Measurements from ENCODE around the gene LAMA2. TPM values are rescaled to one million over a fixed set of nuclear protein-coding genes. Genes with fewer than 3 reads are reported as not detected.

Gene LAMA2
- total RNA-seq, 1 experiment from 2014 or later = 1.3 TPM

DNA sequence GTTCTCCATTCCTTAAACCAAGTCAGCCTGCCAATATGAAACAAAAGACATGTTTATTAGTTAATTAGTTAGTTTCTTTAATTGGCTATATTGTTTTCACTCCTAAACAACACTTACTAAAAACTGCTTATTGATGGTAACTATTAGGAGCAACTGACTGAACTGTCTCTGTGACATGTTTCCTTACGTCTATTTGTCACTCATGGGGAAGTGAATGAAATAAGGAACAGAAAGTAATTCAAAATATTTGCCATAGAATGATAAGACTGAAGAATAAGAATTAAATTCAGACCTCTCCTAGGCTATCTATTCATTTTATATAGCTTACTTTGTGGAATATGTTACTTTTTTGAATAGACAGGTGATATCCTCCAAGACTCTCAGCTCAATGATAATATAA lies 217.2 kb downstream of the LAMA2 start:
- DNase-seq (ENCODE audit: low read depth, low spot score) = no peak
- in situ Hi-C loops (cut with HindIII; ENCODE audit: low pct_unique_long_range_greater_than_20kb, low sequenced_read_pairs) = no loop called here

DNA sequence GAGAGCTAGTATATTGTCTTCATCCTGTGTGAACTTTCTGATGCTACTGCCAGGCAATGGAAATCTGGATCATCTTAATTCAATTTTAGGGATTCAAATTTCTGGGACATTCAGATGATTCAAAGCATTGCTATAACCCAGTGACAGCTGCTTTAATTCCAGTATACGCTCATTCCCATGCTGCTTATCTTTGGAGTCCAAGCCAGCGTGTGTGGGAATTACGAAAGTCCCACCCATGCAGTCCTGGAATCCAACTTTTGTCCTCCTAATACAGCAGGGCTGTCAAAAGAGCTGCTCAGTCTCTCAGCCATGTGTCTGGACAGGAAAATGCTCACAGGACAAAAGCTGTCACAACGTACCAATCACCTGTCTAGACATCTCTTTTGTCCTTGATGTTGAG lies 219.8 kb downstream of the LAMA2 start:
- in situ Hi-C loops (cut with HindIII; ENCODE audit: low pct_unique_long_range_greater_than_20kb, low sequenced_read_pairs) = no loop called here
- no peak for DNase-seq (ENCODE audit: low read depth, low spot score)

DNA sequence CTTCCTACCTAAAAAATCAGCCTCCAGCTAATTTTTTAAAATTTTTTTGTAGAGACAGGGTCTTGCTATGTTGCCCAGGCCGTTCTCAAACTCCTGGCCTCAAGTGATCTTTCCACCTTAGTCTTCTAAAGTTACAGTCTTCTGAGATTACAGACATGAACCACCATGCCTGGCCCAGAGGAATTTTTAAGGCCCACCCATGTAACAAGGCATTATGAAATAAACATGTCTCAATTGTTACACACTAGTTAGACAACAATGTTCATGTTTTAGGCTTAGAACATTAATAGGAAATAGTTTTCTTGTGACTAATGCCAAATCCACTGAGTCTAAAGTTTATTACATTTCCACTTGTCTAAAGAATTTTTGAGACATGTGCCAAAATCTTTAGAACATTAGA lies 221.2 kb downstream of the LAMA2 start:
- DNase-seq (ENCODE audit: low read depth, low spot score) = no peak
- in situ Hi-C loops (cut with HindIII; ENCODE audit: low pct_unique_long_range_greater_than_20kb, low sequenced_read_pairs) = no loop called here

DNA sequence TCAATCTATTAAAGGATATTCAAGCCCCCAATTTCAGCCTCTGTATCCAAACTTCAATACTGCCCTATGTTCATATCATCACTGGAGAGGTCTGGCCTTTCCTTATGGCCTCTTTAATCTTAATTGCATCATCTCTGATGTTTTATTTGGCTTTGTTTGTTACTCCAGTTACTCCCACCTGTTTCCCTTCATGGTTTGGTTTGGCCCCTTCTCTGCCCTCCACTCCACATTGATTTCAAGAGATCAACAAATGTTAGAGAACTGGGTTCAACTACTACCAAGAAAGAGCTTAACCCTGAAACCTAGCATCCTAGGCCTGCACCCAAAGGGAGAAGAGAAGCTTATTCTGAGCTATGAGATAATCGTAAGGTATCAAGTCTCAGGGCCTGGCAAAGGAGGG lies 221.6 kb downstream of the LAMA2 start:
- in situ Hi-C loops (cut with HindIII; ENCODE audit: low pct_unique_long_range_greater_than_20kb, low sequenced_read_pairs) = no loop called here
- DNase-seq (ENCODE audit: low read depth, low spot score) = no peak

DNA sequence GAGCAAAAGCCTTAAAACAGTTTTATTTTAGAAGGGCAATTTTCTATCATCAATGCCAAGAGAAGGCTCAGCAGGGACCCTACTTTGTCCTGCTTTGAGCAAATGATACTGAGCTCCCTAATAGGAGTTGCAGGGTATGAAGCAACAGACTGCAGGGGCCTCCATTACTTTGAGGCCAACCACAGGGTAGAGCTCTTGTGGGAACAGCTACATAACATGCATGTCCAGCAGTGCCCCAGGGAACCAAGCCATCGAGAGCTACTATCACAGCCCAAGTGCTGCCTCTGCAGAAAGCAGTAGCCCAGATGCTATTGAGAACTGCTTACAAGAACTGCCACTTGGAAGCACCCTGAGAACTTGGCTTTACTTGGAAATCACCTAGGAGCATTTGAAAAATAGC lies 222.1 kb downstream of the LAMA2 start:
- DNase-seq (ENCODE audit: low read depth, low spot score) = no peak
- in situ Hi-C loops (cut with HindIII; ENCODE audit: low pct_unique_long_range_greater_than_20kb, low sequenced_read_pairs) = no loop called here

DNA sequence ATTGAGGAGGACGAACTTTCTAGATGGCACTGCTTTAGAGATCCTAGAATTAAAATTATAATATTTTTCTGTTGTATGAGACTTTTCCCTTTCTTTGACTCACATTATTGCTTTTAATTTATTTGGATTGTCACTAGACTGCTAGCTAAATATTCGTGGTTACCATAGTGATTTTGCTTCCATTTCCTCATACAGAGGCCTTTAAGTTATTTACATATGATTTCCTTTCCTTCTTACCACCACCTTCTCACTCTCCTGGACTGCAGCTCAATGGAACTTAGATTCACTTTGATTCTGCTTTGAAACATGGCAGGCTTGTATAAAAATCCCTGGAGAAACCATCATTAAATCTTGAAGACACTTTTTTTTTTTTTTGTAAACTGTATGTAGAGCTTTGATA lies 222.9 kb downstream of the LAMA2 start:
- in situ Hi-C loops (cut with HindIII; ENCODE audit: low pct_unique_long_range_greater_than_20kb, low sequenced_read_pairs) = no loop called here

DNA sequence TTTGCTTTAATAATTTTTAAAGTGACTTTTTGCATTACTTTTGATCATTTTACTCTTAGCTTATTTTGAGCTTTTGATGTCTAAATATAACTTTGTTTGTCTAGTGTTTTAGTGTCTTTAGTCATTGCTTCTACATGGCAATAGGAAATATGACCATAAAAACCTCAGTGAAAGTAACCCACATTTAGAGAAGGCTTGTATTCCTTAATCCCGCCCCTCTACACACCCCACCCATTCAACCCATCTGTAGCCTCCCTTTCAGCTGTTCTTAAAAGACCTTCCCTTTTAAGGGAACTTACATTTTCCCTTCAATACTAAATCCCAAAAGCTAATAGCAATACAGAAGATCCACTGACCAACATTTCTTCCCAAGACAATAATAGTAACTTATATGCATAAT lies 225.4 kb downstream of the LAMA2 start:
- DNase-seq (ENCODE audit: low read depth, low spot score) = no peak
- in situ Hi-C loops (cut with HindIII; ENCODE audit: low pct_unique_long_range_greater_than_20kb, low sequenced_read_pairs) = no loop called here

More for the DNA sequence above, 222.9 kb downstream of the LAMA2 start:
- DNase-seq (ENCODE audit: low read depth, low spot score) = no peak

DNA sequence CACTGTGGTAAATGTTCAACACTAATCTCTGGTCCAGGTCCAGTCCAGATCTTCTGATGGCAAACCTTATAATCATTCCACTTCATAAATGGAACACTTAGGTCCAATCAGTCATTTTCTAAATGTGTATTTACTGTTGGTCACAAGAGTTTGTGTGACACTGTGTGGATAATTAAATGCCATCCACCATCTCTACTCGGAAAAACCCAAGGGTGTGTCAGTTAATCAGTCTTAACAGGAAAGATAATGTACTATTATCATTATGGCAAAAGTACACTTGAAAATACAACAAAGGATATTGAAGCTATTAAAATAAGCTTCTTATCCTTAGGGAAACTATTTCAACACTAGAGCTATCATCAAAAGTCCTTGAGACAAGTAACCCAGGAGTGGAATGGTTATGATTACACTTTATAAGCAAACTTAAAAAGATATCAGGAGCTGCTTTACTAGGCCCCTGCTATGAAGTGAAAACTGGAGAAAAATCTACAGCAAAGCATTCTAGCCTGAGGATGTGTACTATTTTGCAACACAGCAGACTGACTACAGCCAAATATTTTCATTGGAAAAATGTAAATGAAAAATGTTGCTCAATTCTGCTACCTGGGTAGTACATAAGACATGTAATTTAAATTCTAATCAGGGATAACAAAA lies 227.9 kb downstream of the LAMA2 start:
- DNase-seq (ENCODE audit: low read depth, low spot score) = no peak
- in situ Hi-C loops (cut with HindIII; ENCODE audit: low pct_unique_long_range_greater_than_20kb, low sequenced_read_pairs) = no loop called here

DNA sequence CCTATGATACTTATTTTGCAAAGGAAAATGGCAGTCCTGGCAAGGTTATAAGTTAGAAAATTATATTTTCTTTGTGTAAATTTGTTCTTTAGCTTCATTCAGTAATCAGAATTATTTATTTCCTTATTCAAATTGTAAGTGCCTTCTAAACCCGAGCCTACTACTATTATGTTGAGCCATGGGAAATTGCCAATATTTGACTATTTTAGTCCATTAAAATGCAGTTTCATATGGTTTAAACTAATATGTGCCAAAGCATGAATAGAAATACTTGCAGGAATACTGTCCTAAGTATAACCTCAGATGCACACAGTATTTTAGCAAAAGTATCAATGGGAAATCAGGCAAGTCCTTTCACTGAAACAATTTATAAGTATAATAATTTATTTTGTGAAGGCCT lies 228.4 kb downstream of the LAMA2 start:
- in situ Hi-C loops (cut with HindIII; ENCODE audit: low pct_unique_long_range_greater_than_20kb, low sequenced_read_pairs) = no loop called here
- DNase-seq (ENCODE audit: low read depth, low spot score) = no peak

DNA sequence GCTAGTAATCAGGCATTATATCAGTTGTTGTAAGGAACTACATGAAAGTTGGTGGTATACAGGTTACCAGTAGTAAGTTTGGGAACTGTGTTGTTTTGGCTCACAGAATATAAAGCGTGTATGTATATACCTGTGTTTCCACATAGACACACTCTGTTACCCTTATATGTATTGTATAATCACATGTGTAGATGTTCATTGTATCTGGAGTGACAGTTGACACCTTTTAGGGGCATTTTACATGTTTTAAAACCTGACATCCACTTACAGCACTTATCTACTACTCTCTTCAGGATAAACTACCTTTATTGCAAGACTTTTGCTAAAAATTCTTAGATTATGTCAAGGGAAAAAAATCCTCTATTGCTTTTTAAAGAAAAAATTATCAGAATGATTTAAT lies 228.9 kb downstream of the LAMA2 start:
- in situ Hi-C loops (cut with HindIII; ENCODE audit: low pct_unique_long_range_greater_than_20kb, low sequenced_read_pairs) = no loop called here
- DNase-seq (ENCODE audit: low read depth, low spot score) = no peak

DNA sequence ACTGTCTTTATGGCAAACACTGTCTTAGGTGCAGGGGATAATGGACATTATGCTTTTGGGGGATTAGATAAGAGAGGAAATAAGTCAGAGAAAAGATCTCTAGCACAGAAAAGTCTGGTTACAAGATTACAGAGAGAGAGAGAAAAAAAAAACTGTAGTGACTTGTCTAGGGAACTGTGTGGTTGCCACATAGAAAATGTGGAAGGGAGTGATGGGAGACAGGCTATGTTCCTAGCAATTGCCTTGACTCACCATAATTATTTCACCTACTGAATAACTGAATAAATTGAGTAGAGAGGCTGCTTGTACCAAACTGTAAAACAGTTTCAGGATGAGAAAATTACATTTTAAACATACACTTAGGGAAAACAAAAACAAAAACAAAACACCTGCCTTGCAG lies 229.7 kb downstream of the LAMA2 start:
- no peak for DNase-seq (ENCODE audit: low read depth, low spot score)
- in situ Hi-C loops (cut with HindIII; ENCODE audit: low pct_unique_long_range_greater_than_20kb, low sequenced_read_pairs) = no loop called here

DNA sequence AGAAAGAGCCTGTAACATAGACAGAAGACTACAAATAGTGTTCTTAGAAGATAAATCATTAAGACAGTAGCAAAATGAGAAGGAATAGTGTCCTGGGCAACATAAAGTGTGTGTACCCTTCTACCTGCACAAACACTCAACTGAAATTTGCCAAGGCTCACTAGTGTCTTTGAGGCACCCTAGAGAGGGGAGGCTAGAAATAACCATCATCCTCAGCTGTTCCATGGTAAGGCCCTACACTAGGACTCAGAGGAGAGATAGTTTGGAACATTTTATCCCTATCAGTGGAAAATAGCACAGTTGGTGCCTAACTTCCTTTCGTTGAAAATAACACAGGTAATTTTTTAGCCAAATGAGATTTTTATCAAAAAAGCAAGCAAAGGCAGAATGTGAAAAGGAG lies 230.7 kb downstream of the LAMA2 start:
- no peak for DNase-seq (ENCODE audit: low read depth, low spot score)
- in situ Hi-C loops (cut with HindIII; ENCODE audit: low pct_unique_long_range_greater_than_20kb, low sequenced_read_pairs) = no loop called here

DNA sequence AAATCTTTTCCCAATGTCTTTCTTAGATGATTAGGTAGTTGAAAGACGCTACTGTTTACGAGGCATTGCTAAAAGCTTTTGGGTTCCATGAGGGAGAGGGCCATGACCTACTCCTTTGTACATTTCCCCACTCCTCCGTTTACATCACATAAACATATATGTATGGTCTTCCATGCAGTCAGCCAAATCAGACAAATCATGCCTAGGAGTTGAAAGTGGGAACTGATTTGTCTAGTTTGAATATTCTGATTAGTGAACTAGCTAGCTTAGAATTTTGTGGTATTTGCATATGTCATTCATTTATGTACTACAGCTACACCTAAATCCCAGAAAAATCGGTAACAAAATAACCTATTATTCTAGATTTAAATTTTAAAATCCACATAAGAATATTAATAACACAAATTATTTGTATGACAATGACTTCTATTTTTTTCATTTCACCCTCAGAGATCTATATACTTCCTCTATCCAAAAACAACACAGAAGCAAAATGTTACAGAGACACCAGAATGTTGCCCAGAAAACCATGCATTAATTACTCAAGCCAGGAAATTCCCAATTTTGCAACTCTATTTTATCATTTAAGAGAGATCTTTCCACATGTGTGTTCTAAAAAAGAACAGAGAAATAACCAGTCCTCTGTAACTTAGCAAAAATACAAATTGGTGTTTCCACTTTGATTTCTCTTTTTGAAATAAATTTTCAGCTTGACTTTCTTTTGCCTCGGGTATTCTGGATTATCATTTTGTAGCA lies 231.9 kb downstream of the LAMA2 start:
- no peak for DNase-seq (ENCODE audit: low read depth, low spot score)

DNA sequence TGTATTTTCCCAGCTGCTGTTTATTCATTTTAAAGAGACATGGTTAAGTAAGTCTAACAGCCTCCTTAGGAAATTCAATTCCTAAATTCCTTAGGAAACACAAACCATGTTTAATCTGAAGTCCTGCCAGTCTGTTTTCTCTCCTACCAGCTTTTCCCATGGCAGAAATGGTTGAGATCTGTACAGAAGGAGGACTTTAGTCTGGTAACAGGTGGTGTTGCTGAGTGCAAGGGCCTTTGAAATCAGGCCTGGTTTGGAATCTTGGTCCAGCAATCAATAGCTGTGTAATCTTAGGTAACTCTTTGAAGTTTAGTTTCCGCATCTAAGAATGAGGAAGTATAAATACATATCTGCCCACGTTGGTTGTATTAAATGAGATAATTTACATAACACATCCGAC lies 232.5 kb downstream of the LAMA2 start:
- DNase-seq (ENCODE audit: low read depth, low spot score) = no peak
- in situ Hi-C loops (cut with HindIII; ENCODE audit: low pct_unique_long_range_greater_than_20kb, low sequenced_read_pairs) = no loop called here

More for the DNA sequence above, 231.9 kb downstream of the LAMA2 start:
- in situ Hi-C loops (cut with HindIII; ENCODE audit: low pct_unique_long_range_greater_than_20kb, low sequenced_read_pairs) = no loop called here

DNA sequence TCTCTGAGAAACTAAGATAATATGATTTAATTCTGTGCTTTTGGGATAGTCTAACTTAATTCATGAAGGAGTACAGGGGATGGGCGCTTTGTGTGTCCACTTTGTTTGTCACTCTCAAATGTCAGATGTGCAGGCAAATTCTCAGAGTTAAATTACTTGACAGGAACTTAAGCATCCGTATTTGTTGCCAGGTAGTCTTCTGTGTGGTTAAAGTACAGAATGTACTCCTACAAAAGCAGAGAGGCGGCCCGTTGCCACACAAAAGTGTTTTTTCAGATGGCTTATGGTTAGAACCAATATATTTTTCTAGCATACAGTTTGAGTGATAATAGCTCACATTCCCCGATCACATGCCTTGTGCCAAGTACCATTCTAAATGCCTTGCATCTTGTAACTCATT lies 234.4 kb downstream of the LAMA2 start:
- no peak for DNase-seq (ENCODE audit: low read depth, low spot score)
- in situ Hi-C loops (cut with HindIII; ENCODE audit: low pct_unique_long_range_greater_than_20kb, low sequenced_read_pairs) = no loop called here

DNA sequence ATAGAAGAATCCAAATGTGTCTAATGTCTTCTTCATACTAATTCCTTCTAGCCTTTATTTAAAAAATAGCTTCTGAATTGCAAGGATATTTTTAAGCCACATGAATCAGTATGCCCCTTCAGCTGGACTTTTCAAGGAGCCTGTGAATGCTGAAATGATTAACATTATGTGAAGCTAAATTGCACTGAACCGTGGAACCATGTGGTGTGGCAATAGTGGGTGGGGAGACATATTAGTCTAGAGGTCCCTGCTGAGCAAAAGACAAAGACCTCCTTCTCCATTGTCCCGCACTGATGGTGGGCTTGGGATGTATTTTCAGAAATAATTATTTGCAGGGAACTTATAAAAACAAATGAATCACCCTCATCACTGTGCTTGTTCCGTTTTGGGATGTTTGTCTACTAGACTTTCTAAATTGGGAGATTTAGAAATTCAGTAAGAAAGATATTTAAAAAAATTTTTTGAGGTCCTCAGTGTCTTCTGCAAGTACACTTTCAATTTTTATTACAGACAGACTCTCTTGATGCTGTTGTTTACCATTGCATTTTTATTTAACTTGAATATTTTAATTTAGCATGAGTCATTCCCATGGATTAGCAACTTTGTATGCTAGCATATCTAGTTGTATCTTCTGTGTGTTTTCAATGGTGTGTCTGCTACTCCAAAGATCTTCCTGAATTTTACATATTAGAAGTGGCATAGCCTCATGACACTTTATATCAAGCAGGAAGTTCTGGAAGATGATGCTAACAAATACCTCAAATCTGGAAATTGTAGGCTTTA lies 238.1 kb downstream of the LAMA2 start:
- DNase-seq (ENCODE audit: low read depth, low spot score) = no peak
- in situ Hi-C loops (cut with HindIII; ENCODE audit: low pct_unique_long_range_greater_than_20kb, low sequenced_read_pairs) = no loop called here

DNA sequence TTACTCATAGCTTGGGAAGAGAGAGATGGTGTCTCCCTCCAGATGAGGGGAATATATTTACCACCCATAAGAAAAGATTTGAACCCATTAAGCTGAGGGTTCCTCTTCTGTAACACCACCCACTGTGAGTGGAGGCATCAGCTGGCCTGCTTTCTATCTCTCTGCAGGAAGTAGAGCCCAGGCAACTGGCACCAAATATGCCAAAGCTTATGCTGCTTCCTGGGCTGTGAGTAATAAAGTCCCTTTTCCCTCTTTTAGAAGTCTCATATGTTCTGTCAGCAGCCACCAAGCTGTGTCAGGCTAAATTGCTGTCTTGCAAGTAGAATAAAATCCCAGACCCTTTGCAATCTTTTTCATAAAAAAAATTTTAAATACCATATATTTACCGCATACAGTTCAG lies 241.4 kb downstream of the LAMA2 start:
- in situ Hi-C loops (cut with HindIII; ENCODE audit: low pct_unique_long_range_greater_than_20kb, low sequenced_read_pairs) = no loop called here
- no peak for DNase-seq (ENCODE audit: low read depth, low spot score)

DNA sequence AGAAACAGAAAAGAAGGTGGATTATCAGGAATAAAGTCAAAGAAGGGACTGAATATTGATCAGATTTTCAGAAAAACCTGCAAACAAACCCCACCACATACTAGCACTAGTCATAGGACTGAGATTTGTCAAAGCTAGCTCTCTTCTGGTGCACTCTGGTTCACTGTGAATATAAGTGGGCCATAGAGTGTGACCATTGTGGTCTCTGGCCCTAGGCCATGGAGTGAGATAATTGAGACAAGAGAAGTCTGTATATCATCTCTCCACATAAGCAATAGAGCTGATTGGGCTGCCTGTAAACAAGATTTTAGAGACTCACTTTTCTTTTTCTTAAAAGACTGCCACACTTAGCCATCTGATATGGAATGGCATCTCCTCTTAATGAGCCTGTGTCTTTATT lies 247.2 kb downstream of the LAMA2 start:
- DNase-seq (ENCODE audit: low read depth, low spot score) = peak; percentile 39
- in situ Hi-C loops (cut with HindIII; ENCODE audit: low pct_unique_long_range_greater_than_20kb, low sequenced_read_pairs) = no loop called here
